ENCODE measurements around the gene UBAP2L. TPM values are rescaled to one million over a fixed set of nuclear protein-coding genes. Genes with fewer than 3 reads are reported as not detected.
"Not testable (repeated sequence)": the region's sequence is repeated elsewhere in the genome, so short reads cannot be mapped to it uniquely, and the experiment has no call there.

Gene UBAP2L
- total RNA-seq, 1 donor from 2014 or later: 35.5 TPM

DNA sequence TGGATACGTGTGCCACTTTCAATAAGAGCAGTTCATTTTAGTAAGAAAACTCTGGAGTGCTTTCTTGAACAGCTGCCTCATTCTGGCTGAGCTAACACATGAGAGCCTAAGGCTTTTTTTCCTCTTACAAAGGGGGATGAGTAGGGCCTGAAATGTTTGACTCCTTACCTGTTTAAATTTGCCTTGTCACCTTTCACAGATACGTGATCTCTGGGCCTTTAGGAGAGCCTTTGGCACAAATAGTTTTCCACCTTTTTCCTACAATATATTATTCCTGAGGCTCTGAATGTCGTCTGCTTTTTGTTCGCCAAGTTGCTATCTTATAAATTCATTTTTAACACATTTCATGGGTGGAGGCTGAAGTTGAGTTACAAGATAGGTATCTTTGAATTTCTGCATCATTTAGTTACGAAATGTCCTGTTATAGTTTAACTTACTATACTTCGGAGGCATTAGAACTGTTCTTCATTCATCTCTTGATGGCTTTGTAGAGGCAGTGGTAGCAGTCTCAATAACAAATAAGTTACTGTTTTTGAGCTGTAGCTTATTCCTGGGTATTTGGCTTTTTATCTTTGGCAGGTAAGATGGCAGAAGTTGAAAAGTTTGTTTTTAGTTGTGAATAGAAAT is 17.2 kb downstream of the UBAP2L start:
- FAIRE-seq (no peak), DNase-seq (ENCODE audit: low spot score in 2 of 2) (no peak)

DNA sequence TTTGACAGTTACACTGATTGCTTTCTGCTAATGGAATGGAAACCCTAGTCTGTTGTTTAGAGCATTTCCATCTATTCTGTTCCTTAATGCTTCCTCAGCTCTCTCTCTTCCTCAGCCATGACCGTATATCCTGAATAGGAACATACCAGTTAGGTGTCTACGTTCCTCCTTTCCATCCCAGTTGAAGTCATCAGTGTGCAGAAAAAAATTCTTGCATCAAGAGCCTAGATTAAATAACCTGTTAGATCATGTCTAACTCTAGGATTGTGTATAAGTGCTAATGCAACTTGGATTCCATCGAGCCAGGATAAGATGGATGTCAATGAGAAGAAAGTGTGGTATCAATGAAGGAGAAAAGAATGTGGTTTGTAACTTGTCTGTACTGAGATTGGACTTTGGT is 18.7 kb downstream of the UBAP2L start:
- DNase-seq (ENCODE audit: low spot score in 2 of 2) (no peak), FAIRE-seq (no peak)

DNA sequence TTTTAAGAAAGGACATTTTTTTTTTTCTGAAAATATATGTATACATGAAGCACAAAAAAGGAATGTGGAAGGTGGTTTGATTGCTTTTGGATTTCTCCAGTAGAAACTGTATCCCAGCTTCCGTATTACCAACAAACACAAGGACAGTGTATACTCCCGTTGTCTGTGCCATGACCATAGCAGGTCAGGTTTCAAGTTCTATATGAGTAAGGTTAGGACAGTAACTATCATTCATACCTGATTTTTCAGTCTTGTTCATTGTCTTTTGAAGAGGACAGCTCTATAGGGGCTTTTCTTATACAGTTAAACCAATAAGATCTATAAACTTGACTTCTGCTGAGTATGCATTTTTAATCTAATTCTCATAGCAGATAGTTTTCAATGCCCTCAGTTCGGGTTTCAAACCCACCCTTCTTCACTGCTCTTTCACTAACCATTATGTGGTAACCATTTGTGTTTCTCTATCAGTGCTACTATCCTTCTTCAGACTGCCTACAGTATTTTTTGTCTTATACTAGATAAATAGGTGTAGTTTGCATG is 19.6 kb downstream of the UBAP2L start:
- no peak for FAIRE-seq
- no peak for DNase-seq (ENCODE audit: low spot score in 2 of 2)

- FAIRE-seq: no peak
Observed at GRCh38 chr1:154241703-154242351, 21.1 kb downstream of the UBAP2L start.

GRCh38 chr1:154253671-154254070 is 32.9 kb downstream of the UBAP2L start:
- FAIRE-seq: no peak
- no peak for DNase-seq (ENCODE audit: low spot score in 2 of 2)

More at GRCh38 chr1:154241703-154242351, 21.1 kb downstream of the UBAP2L start:
- DNase-seq (ENCODE audit: low spot score in 2 of 2): no peak

- no peak for FAIRE-seq
- DNase-seq (ENCODE audit: low spot score in 2 of 2): no peak
Observed at GRCh38 chr1:154256686-154257085, 35.9 kb downstream of the UBAP2L start.

- DNase-seq (ENCODE audit: low spot score in 2 of 2) (no peak), FAIRE-seq (no peak)
Observed at GRCh38 chr1:154258784-154259183, 38.0 kb downstream of the UBAP2L start.

GRCh38 chr1:154260127-154260526 is 39.4 kb downstream of the UBAP2L start:
- DNase-seq (ENCODE audit: low spot score in 2 of 2): no peak
- no peak for FAIRE-seq

- no peak for FAIRE-seq
- DNase-seq (ENCODE audit: low spot score in 2 of 2): no peak
Observed at GRCh38 chr1:154263465-154264332, 42.9 kb downstream of the UBAP2L start.

- FAIRE-seq: no peak
- no peak for DNase-seq (ENCODE audit: low spot score in 2 of 2)
Observed at GRCh38 chr1:154264454-154264853, 43.7 kb downstream of the UBAP2L start.

GRCh38 chr1:154265586-154265985 is 44.8 kb downstream of the UBAP2L start:
- DNase-seq (ENCODE audit: low spot score in 2 of 2) (no peak), FAIRE-seq (no peak)

GRCh38 chr1:154270833-154271232 is 50.1 kb downstream of the UBAP2L start:
- FAIRE-seq (no peak), DNase-seq (ENCODE audit: low spot score in 2 of 2) (no peak)

- DNase-seq (ENCODE audit: low spot score in 2 of 2): peak; percentile 69 to 83
- no peak for FAIRE-seq
Observed at GRCh38 chr1:154272217-154272998, 51.7 kb downstream of the UBAP2L start, which contains the start of gene HAX1. Gene HAX1 (plus strand): TSS chr1:154272629. CDS start chr1:154272724, 95 bp downstream.

DNA sequence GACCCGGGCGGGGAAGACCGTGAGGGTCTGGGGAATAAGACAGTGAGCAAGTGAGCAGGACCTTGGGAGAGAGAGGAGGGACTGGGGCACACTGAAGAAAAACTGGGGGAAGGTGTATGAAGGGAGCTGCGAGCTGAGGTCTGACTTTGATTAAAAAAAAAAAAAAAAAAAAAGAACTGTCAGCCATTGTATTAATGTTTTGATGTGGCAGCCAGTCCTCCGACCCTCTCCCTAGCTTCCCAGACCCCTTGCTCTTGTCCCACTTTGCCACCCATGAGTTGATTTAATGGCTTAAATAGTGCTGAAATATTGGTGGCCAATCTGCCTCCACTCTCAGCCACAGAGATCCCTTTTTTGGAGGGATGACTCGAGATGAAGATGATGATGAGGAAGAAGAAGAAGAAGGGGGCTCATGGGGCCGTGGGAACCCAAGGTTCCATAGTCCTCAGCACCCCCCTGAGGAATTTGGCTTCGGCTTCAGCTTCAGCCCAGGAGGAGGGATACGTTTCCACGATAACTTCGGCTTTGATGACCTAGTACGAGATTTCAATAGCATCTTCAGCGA is 52.3 kb downstream of the UBAP2L start:
- FAIRE-seq: no peak
- DNase-seq (ENCODE audit: low spot score in 2 of 2): no peak

GRCh38 chr1:154276797-154277196 is 56.0 kb downstream of the UBAP2L start:
- no peak for FAIRE-seq

GRCh38 chr1:154287591-154287990 is 66.8 kb downstream of the UBAP2L start:
- FAIRE-seq: not testable (repeated sequence)

More at GRCh38 chr1:154276797-154277196, 56.0 kb downstream of the UBAP2L start:
- DNase-seq (ENCODE audit: low spot score in 2 of 2): no peak

GRCh38 chr1:154288661-154289060 is 67.9 kb downstream of the UBAP2L start:
- DNase-seq (ENCODE audit: low spot score in 2 of 2): no peak
- no peak for FAIRE-seq

More at GRCh38 chr1:154287591-154287990, 66.8 kb downstream of the UBAP2L start:
- DNase-seq (ENCODE audit: low spot score in 2 of 2): not testable (repeated sequence)

GRCh38 chr1:154290921-154291320 is 70.2 kb downstream of the UBAP2L start:
- FAIRE-seq (no peak), DNase-seq (ENCODE audit: low spot score in 2 of 2) (no peak)

DNA sequence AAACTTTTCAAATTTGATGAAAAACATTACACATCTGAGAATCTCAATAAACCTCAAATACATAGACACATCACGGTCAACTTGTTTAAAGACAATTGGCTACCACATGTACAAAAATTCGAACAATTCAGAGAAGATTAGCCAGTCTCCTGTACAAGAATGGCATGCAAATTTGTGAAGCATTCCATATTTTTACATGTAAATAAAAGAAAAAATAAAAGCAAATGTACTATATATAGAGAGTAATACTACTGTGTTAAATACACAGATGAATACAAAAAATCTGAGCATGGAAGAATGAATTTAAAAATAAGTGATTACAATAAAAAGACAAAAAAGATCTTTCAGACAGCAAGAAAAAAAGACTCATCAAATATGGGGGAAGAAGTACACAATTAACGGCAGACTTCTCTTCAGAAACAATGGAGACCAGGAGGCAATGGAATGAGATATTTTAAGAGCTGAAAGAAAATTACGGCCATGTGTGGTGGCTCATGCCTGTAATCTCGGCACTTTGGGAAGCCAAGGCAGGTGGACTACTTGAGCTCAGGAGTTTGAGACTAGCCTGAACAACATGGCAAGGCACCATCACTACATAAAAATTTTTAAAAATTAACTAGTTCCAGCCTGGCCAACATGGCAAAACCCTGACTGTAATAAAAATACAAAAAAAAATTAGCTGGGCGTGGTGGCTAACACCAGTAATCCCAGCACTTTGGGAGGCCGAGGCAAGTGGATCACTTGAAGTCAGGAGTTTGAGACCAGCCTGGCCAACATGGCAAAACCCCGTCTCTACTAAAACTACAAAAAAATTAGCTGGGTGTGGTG is 74.9 kb downstream of the UBAP2L start:
- no peak for DNase-seq (ENCODE audit: low spot score in 2 of 2)
- no peak for FAIRE-seq
